HUDEP-2 (cell line): ENCODE results near the gene TFAP2A.

Experiments
- DNase-seq, 76 experiments: peaks; one replicate each; lab custom pipeline; 2025; ENCODE audit not compliant: unreplicated experiment in 76 of 76; lab: John Stamatoyannopoulos, UW

The TFAP2A gene

GRCh38 chr6:10385524-10386132, 29.2 kb downstream of the TFAP2A start:
- no peak for DNase-seq

- DNase-seq = no peak
Observed at GRCh38 chr6:10384610-10385523, 30.0 kb downstream of the TFAP2A start.

GRCh38 chr6:10384091-10384609, 30.7 kb downstream of the TFAP2A start:
- DNase-seq = no peak

- DNase-seq = peak in 28 of 76 experiments; percentile 11 to 68 (median 34)
Observed at GRCh38 chr6:10383331-10384090, 31.4 kb downstream of the TFAP2A start.

- DNase-seq = no peak
Observed at GRCh38 chr6:10382728-10383330, 32.0 kb downstream of the TFAP2A start.

GRCh38 chr6:10382322-10382721, 32.6 kb downstream of the TFAP2A start:
- DNase-seq = no peak

GRCh38 chr6:10381830-10382208, 33.1 kb downstream of the TFAP2A start:
- DNase-seq = no peak

- DNase-seq = peak in 43 of 76 experiments; percentile 12 to 74 (median 36)
Observed at GRCh38 chr6:10381133-10381829, 33.6 kb downstream of the TFAP2A start.

GRCh38 chr6:10375391-10375969, 39.4 kb downstream of the TFAP2A start:
- DNase-seq = no peak

GRCh38 chr6:10373642-10374359, 41.1 kb downstream of the TFAP2A start:
- no peak for DNase-seq

- no peak for DNase-seq
Observed at GRCh38 chr6:10369896-10370295, 45.0 kb downstream of the TFAP2A start.

- DNase-seq = no peak
Observed at GRCh38 chr6:10368861-10369260, 46.0 kb downstream of the TFAP2A start.

- no peak for DNase-seq
Observed at GRCh38 chr6:10363911-10364310, 51.0 kb downstream of the TFAP2A start.

- no peak for DNase-seq
Observed at GRCh38 chr6:10362300-10362699, 52.6 kb downstream of the TFAP2A start.

GRCh38 chr6:10361428-10361827, 53.4 kb downstream of the TFAP2A start:
- no peak for DNase-seq

- DNase-seq = no peak
Observed at GRCh38 chr6:10359581-10359980, 55.3 kb downstream of the TFAP2A start.

- no peak for DNase-seq
Observed at GRCh38 chr6:10355115-10355702, 59.7 kb downstream of the TFAP2A start.

GRCh38 chr6:10351791-10352190, 63.1 kb downstream of the TFAP2A start:
- DNase-seq = no peak

GRCh38 chr6:10350720-10351119, 64.2 kb downstream of the TFAP2A start:
- no peak for DNase-seq
